ENCODE data around the gene ANKFN1. TPM values are rescaled to one million over a fixed set of nuclear protein-coding genes. Genes with fewer than 3 reads are reported as not detected.

Gene ANKFN1
- total and polyA plus RNA-seq, 2 of the 13 experiments (the other 11 are each of a cell fraction or from before 2014, with no cell fraction given): not detected

DNA sequence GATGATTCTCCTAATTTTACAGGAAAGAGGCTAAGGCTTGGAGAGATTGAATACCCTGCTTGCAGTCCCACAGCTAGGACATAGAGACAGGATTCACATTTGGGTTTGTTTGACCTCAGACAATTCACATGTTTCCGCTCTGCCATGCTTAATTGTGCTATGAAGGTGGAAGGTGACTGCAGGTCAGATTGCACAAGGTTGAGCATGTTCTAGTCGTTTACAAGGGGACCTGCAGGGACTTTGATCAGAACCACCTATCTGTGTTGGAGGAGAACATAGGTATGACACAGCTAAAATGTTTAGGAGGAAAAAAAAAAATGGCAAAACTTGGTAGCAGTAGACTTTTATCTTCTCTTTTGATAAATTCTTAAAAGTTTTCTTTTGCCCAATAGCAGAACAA, 4.9 kb upstream of the ANKFN1 start:
- peak; percentile 37 for FAIRE-seq
- WGBS (ENCODE audit: low lambda C conversion rate): 8% methylated on average over 2 of the region's 2 CpGs
- Histone ChIP-seq H3K9ac (ENCODE audit: insufficient read depth, low read depth, low read length) (no peak overlapping the region), H3K27ac (ENCODE audit: extremely low read length, insufficient read depth, low read length) (no peak overlapping the region), H2AFZ (ENCODE audit: low read length) (no peak overlapping the region), H3K27me3 (ENCODE audit: control insufficient read depth in 1 of 2, insufficient read depth in 2 of 2, low read length in 2 of 2) (no peaks in the 10 kb centered on the region), H3K9me3 (ENCODE audit: low read length) (no peaks in the 10 kb centered on the region; the same call in 1 of the 2 replicates), H3K4me2 (ENCODE audit: low read depth, low read length) (no peak overlapping the region), H4K20me1 (ENCODE audit: insufficient read depth, low read length) (no peaks in the 10 kb centered on the region), H3K79me2 (ENCODE audit: insufficient read depth, low read length) (no peaks in the 10 kb centered on the region), H3K4me1 (ENCODE audit: insufficient read depth, low read length) (peaks cover 10% of the 10 kb centered on the region; the same call in 1 of the 2 replicates), H3K4me3 (replicated peaks in 1 of 3; ENCODE audit: insufficient read depth in 1 of 3, low read depth in 2 of 3, low read length in 3 of 3) (no peak overlapping the region), H3K36me3 (replicated peaks in 1 of 2; ENCODE audit: control insufficient read depth in 1 of 2, insufficient read depth in 2 of 2, low read length in 2 of 2) (no peaks in the 10 kb centered on the region)
- peak; percentile 31 for DNase-seq (ENCODE audit: low spot score)
- no TSS peak for BruUV-seq (replicated peaks)
- CTCF ChIA-PET (ENCODE audit: low intra/inter-chr PET ratio, low total read pairs): no interaction called here
- in situ Hi-C loops (cut with HindIII; ENCODE audit: extremely low pct_ligation_motif_present, low pct_unique_long_range_greater_than_20kb) (no loop called here), intact Hi-C loops (cut with micrococcal nuclease; ENCODE audit: unreplicated experiment) (no loop called here)
- ATAC-seq: no peak; the same call in 2 of the 3 replicates
- POLR2A ChIA-PET: no interaction called here
- TF ChIP-seq GTF3A (CRISPR knock-in tag; conservative IDR thresholded peaks at IDR 0.05): no peak
- no peak for TF ChIP-seq ZSCAN29 (CRISPR knock-in tag; conservative IDR thresholded peaks at IDR 0.05)
- TF ChIP-seq HNRNPLL (IDR thresholded peaks at IDR 0.05; ENCODE audit: low read depth, low read length, poor library complexity, severe bottlenecking): no peak
- TF ChIP-seq TRIM24 (CRISPR knock-in tag; IDR thresholded peaks at IDR 0.05): 0 out of 2 replicates have a peak, but pooled peaks have one; percentile 18
- peak; percentile 24; the same call in 1 of the 2 replicates for TF ChIP-seq RXRB (CRISPR knock-in tag; IDR thresholded peaks at IDR 0.05; ENCODE audit: borderline replicate concordance)
- TF ChIP-seq THAP11 (CRISPR knock-in tag; IDR thresholded peaks at IDR 0.05): no peak
- TF ChIP-seq, protein P1, sequence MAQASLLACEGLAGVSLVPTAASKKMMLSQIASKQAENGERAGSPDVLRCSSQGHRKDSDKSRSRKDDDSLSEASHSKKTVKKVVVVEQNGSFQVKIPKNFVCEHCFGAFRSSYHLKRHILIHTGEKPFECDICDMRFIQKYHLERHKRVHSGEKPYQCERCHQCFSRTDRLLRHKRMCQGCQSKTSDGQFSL (CRISPR knock-in tag; IDR thresholded peaks at IDR 0.05): no peak
- TF ChIP-seq CEBPB (IDR thresholded peaks at IDR 0.05; ENCODE audit: borderline replicate concordance, low read depth, low read length): peak; percentile 53; the same call in 1 of the 2 replicates
- TF ChIP-seq, protein P2, sequence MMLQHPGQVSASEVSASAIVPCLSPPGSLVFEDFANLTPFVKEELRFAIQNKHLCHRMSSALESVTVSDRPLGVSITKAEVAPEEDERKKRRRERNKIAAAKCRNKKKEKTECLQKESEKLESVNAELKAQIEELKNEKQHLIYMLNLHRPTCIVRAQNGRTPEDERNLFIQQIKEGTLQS (CRISPR knock-in tag; IDR thresholded peaks at IDR 0.05): no peak
- TF ChIP-seq ELF1 (CRISPR knock-in tag; IDR thresholded peaks at IDR 0.05): no peak
- no peak for TF ChIP-seq JDP2 (CRISPR knock-in tag; IDR thresholded peaks at IDR 0.05; ENCODE audit: borderline replicate concordance)
- TF ChIP-seq ZNF878 (CRISPR knock-in tag; IDR thresholded peaks at IDR 0.05): no peak
- TF ChIP-seq, protein P3, sequence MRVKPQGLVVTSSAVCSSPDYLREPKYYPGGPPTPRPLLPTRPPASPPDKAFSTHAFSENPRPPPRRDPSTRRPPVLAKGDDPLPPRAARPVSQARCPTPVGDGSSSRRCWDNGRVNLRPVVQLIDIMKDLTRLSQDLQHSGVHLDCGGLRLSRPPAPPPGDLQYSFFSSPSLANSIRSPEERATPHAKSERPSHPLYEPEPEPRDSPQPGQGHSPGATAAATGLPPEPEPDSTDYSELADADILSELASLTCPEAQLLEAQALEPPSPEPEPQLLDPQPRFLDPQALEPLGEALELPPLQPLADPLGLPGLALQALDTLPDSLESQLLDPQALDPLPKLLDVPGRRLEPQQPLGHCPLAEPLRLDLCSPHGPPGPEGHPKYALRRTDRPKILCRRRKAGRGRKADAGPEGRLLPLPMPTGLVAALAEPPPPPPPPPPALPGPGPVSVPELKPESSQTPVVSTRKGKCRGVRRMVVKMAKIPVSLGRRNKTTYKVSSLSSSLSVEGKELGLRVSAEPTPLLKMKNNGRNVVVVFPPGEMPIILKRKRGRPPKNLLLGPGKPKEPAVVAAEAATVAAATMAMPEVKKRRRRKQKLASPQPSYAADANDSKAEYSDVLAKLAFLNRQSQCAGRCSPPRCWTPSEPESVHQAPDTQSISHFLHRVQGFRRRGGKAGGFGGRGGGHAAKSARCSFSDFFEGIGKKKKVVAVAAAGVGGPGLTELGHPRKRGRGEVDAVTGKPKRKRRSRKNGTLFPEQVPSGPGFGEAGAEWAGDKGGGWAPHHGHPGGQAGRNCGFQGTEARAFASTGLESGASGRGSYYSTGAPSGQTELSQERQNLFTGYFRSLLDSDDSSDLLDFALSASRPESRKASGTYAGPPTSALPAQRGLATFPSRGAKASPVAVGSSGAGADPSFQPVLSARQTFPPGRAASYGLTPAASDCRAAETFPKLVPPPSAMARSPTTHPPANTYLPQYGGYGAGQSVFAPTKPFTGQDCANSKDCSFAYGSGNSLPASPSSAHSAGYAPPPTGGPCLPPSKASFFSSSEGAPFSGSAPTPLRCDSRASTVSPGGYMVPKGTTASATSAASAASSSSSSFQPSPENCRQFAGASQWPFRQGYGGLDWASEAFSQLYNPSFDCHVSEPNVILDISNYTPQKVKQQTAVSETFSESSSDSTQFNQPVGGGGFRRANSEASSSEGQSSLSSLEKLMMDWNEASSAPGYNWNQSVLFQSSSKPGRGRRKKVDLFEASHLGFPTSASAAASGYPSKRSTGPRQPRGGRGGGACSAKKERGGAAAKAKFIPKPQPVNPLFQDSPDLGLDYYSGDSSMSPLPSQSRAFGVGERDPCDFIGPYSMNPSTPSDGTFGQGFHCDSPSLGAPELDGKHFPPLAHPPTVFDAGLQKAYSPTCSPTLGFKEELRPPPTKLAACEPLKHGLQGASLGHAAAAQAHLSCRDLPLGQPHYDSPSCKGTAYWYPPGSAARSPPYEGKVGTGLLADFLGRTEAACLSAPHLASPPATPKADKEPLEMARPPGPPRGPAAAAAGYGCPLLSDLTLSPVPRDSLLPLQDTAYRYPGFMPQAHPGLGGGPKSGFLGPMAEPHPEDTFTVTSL (CRISPR knock-in tag; IDR thresholded peaks at IDR 0.05; ENCODE audit: borderline replicate concordance): no peak
- TF ChIP-seq CCAR2 (optimal IDR thresholded peaks at IDR 0.05; ENCODE audit: low read depth, low read length): no peak
- TF ChIP-seq, protein P4, sequence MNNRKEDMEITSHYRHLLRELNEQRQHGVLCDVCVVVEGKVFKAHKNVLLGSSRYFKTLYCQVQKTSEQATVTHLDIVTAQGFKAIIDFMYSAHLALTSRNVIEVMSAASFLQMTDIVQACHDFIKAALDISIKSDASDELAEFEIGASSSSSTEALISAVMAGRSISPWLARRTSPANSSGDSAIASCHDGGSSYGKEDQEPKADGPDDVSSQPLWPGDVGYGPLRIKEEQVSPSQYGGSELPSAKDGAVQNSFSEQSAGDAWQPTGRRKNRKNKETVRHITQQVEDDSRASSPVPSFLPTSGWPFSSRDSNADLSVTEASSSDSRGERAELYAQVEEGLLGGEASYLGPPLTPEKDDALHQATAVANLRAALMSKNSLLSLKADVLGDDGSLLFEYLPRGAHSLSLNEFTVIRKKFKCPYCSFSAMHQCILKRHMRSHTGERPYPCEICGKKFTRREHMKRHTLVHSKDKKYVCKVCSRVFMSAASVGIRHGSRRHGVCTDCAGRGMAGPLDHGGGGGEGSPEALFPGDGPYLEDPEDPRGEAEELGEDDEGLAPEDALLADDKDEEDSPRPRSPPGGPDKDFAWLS (CRISPR knock-in tag; IDR thresholded peaks at IDR 0.05; ENCODE audit: borderline replicate concordance): no peak
- TF ChIP-seq ZNF644 (CRISPR knock-in tag; IDR thresholded peaks at IDR 0.05; ENCODE audit: low read depth): 0 out of 2 replicates have a peak, but pooled peaks have one; percentile 38
- 0 out of 2 replicates have a peak, but pooled peaks have one; percentile 4 for TF ChIP-seq NR2F6 (IDR thresholded peaks at IDR 0.05)
- no peak for TF ChIP-seq NR2F6 (CRISPR knock-in tag; IDR thresholded peaks at IDR 0.05)
- TF ChIP-seq ZFP62 (CRISPR knock-in tag; IDR thresholded peaks at IDR 0.05): no peak
- TF ChIP-seq NFE2L2 (IDR thresholded peaks at IDR 0.05; ENCODE audit: low read length): peak; percentile 45; the same call in 1 of the 2 replicates

Data from HepG2 (cell line).